Keratinocyte (primary cell): ENCODE results near the gene HOXB2. TPM values are rescaled to one million over a fixed set of nuclear protein-coding genes. Genes with fewer than 3 reads are reported as not detected.

ENCODE experiments used
- DNase-seq: peaks from one replicate; pipeline ENCODE4 v3.0.0-alpha.2; 2011; ENCODE audit warnings: low read depth, missing footprints, low spot score
- FAIRE-seq: peaks from 2 replicates; lab custom pipeline; 2011; peaks lifted over from hg19 to GRCh38; lab: Jason Lieb, UNC
- H2AFZ ChIP-seq: 2 replicates; pipeline ENCODE4 v1.6.0; 2012; ENCODE audit warnings: low read length, control low read depth, inconsistent platforms; ENCODE audit not compliant: control insufficient read depth
- H3K27ac ChIP-seq: 2 replicates; pipeline ENCODE4 v1.5.1; 2011; ENCODE audit warnings: low read length; ENCODE audit not compliant: control insufficient read depth, insufficient read depth
- H3K27me3 ChIP-seq: 3 replicates; pipeline ENCODE4 v1.6.0; 2011; ENCODE audit warnings: low read length; ENCODE audit not compliant: control insufficient read depth, insufficient read depth; ENCODE audit errors: extremely low read depth
- H3K36me3 ChIP-seq, 2 experiments: 2 replicates in 1 of 2; 3 replicates in 1 of 2; pipeline ENCODE4 v1.5.1; 2011; ENCODE audit warnings: low read length in 2 of 2, mild to moderate bottlenecking in 1 of 2; ENCODE audit not compliant: control insufficient read depth in 2 of 2, insufficient read depth in 2 of 2; ENCODE audit errors: extremely low read depth in 1 of 2
- H3K4me1 ChIP-seq: 3 replicates; pipeline ENCODE4 v1.5.1; 2011; ENCODE audit warnings: low read length; ENCODE audit not compliant: control insufficient read depth, insufficient read depth; ENCODE audit errors: extremely low read depth
- H3K4me2 ChIP-seq: 3 replicates; pipeline ENCODE4 v1.6.0; 2011; ENCODE audit warnings: low read depth, low read length; ENCODE audit not compliant: control insufficient read depth, insufficient read depth; ENCODE audit errors: extremely low read depth
- H3K4me3 ChIP-seq, 3 experiments: fragments of 200-600 bp in 1 of 3; sonication (generic) in 1 of 3; 2 replicates in 2 of 3; 3 replicates in 1 of 3; pipeline ENCODE4 v1.5.1; 2011 to 2016; ENCODE audit warnings: low read length in 3 of 3, mild to moderate bottlenecking in 3 of 3, control low read depth in 2 of 3, inconsistent platforms in 1 of 3, low read depth in 1 of 3, mixed read lengths in 1 of 3, mixed run types in 1 of 3, moderate library complexity in 1 of 3; ENCODE audit not compliant: control insufficient read depth in 2 of 3, insufficient read depth in 2 of 3; ENCODE audit errors: extremely low read depth in 1 of 3
- H3K79me2 ChIP-seq: 2 replicates; pipeline ENCODE4 v1.6.0; 2012; ENCODE audit warnings: low read length; ENCODE audit not compliant: control insufficient read depth, insufficient read depth
- H3K9ac ChIP-seq: 3 replicates; pipeline ENCODE4 v1.6.0; 2011; ENCODE audit warnings: low read length; ENCODE audit not compliant: control insufficient read depth, insufficient read depth; ENCODE audit errors: extremely low read depth
- H3K9me1 ChIP-seq: 3 replicates; pipeline ENCODE4 v1.6.0; 2011; ENCODE audit warnings: low read length; ENCODE audit not compliant: control insufficient read depth, insufficient read depth; ENCODE audit errors: extremely low read depth
- H3K9me3 ChIP-seq: 2 replicates; pipeline ENCODE4 v1.5.1; 2012; ENCODE audit warnings: low read depth, low read length; ENCODE audit not compliant: control insufficient read depth
- H4K20me1 ChIP-seq: 3 replicates; pipeline ENCODE4 v1.6.0; 2011; ENCODE audit warnings: low read length; ENCODE audit not compliant: control insufficient read depth, insufficient read depth; ENCODE audit errors: extremely low read depth
- CTCF ChIP-seq, 3 experiments: IDR thresholded peaks in 1 of 3; conservative IDR thresholded peaks in 1 of 3; optimal IDR thresholded peaks in 1 of 3; 2 replicates in 2 of 3; 3 replicates in 1 of 3; pipeline versions ENCODE3 to v1.5.1; 2011; ENCODE audit warnings: low read length in 3 of 3, mild to moderate bottlenecking in 3 of 3, moderate library complexity in 2 of 3, control low read depth in 1 of 3, inconsistent platforms in 1 of 3; ENCODE audit not compliant: insufficient read depth in 2 of 3; ENCODE audit errors: extremely low read depth in 1 of 3
- EZH2 ChIP-seq: IDR thresholded peaks from one replicate; pipeline ENCODE4 v1.6.1; 2012; ENCODE audit warnings: inconsistent platforms, mild to moderate bottlenecking, low read length, moderate library complexity
- dilution Hi-C: fragments of 300-500 bp; cut with MboI; formaldehyde crosslinking; loops from one replicate; pipeline ENCODE4 v1.7.0; 2020; ENCODE audit warnings: low sequenced_read_pairs; ENCODE audit not compliant: extremely low pct_ligation_motif_present
- polyA plus RNA-seq, 5 experiments: library from polyadenylated mRNA; depleted of rRNA in 3 of 5; stranded (reverse) in 3 of 5; stranded (forward) in 1 of 5; unstranded in 1 of 5; fragments of >200 nt; gene quantifications; 1 replicate in 1 of 5; 2 replicates in 3 of 5; 3 replicates in 1 of 5; pipeline versions ENCODE4 v1.2.1 to v1.2.3, GENCODE V29; 2011 to 2012; ENCODE audit warnings: missing spikeins in 2 of 5, low read depth in 1 of 5, low replicate concordance in 1 of 5

HOXB2 gene
- polyA plus RNA-seq, 1 donor (not counting 4 experiments of a cell fraction or from before 2014, with no cell fraction given): 3.8 TPM

GRCh38 chr17:48559122-48559839, 14.4 kb upstream of the HOXB2 start:
- no peak overlapping the region for H2AFZ ChIP-seq
- H3K36me3 ChIP-seq: peaks cover 0 to 3% of the 10 kb centered on the region in 2 experiments
- H3K4me3 ChIP-seq: no peak overlapping the region
- no peaks in the 10 kb centered on the region for H3K9me3 ChIP-seq
- H3K27ac ChIP-seq: no peak overlapping the region
- dilution Hi-C loops: no loop called here
- DNase-seq (no peak), FAIRE-seq (no peak)
- H4K20me1 ChIP-seq: no peaks in the 10 kb centered on the region
- peaks cover 14% of the 10 kb centered on the region for H3K4me1 ChIP-seq
- H3K9ac ChIP-seq: no peak overlapping the region
- H3K79me2 ChIP-seq: no peaks in the 10 kb centered on the region
- H3K27me3 ChIP-seq: peaks cover 31% of the 10 kb centered on the region
- no peak for TF ChIP-seq EZH2
- TF ChIP-seq CTCF (optimal IDR thresholded peaks at IDR 0.05 in 1 of 3, IDR thresholded peaks at IDR 0.05 in 1 of 3, conservative IDR thresholded peaks at IDR 0.05 in 1 of 3; ENCODE audit: extremely low read depth in 1 of 3, insufficient read depth in 2 of 3, low read length in 3 of 3): no peak
- no peaks in the 10 kb centered on the region for H3K9me1 ChIP-seq
- H3K4me2 ChIP-seq: no peak overlapping the region

- no peaks in the 10 kb centered on the region for H4K20me1 ChIP-seq
- H3K4me2 ChIP-seq: no peak overlapping the region
- H3K4me3 ChIP-seq: no peak overlapping the region
- H3K36me3 ChIP-seq: peaks cover 0 to 3% of the 10 kb centered on the region in 2 experiments
- no peaks in the 10 kb centered on the region for H3K9me3 ChIP-seq
- dilution Hi-C loops: no loop called here
- no peaks in the 10 kb centered on the region for H3K9me1 ChIP-seq
- H3K9ac ChIP-seq: no peak overlapping the region
- TF ChIP-seq EZH2 (no peak), CTCF (optimal IDR thresholded peaks at IDR 0.05 in 1 of 3, IDR thresholded peaks at IDR 0.05 in 1 of 3, conservative IDR thresholded peaks at IDR 0.05 in 1 of 3; ENCODE audit: extremely low read depth in 1 of 3, insufficient read depth in 2 of 3, low read length in 3 of 3) (no peak)
- no peak overlapping the region for H3K27ac ChIP-seq
- no peak for DNase-seq
- H3K4me1 ChIP-seq: peaks cover 14% of the 10 kb centered on the region
- no peak overlapping the region for H2AFZ ChIP-seq
- no peaks in the 10 kb centered on the region for H3K79me2 ChIP-seq
- FAIRE-seq: no peak
- peaks cover 34% of the 10 kb centered on the region for H3K27me3 ChIP-seq
Measured at GRCh38 chr17:48558831-48559121, 13.9 kb upstream of the HOXB2 start.
